ENCODE data around the gene CAB39. TPM values are rescaled to one million over a fixed set of nuclear protein-coding genes. Genes with fewer than 3 reads are reported as not detected.

Gene CAB39
- total RNA-seq, 1 donor from 2014 or later = 59.0 TPM

DNA sequence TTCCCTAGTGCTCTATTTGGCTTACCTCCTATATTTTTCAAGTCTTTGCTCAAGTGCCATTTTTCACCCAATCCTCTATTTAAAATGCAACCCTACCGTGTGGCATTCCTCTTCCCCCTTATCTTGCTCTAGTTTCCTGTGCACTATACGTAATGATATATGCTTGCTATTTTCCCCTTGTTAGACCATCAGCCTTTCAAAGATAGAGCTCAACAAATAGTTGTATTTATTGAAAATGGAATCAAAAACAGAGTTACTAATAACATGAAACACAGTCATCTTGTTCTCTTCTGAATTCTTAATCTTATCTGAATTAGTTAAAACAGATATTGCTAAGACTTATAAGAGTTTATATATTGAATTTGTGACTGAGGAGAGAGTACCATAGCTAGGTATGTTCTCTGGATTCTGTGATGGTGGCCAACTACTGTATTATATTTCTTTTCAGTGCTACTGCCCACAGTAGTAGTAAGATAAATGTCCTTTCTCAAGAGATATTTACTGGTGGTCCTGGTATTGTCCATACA lies 55.3 kb downstream of the CAB39 start:
- H2AFZ ChIP-seq (replicated peaks) = no peak overlapping the region
- H3K4me1 Mint-ChIP-seq = no peaks in the 10 kb centered on the region

DNA sequence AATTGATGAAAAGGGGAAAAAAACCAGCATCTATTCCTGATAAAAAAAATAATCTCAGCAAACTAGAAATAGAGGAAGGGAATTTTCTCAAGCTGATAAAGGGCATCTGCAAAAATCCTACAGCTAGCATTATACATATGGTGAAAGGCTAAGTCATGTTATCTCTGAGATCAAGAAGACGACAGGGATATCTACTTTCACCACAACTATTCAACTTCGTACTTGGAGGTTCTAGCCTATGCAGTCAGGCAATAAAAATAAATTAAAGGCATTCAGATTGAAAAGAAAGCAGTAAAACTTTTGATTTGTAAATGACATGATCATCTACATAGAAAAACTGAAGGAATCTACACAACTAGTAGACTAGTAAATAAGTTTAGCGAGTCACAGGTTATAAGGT lies 58.2 kb downstream of the CAB39 start:
- Mint-ChIP-seq H3K9me3 (no peaks in the 10 kb centered on the region), H3K36me3 (peaks cover 36% of the 10 kb centered on the region), H3K4me1 (no peaks in the 10 kb centered on the region), H3K27ac (no peak overlapping the region), H3K4me3 (no peak overlapping the region), H3K27me3 (ENCODE audit: insufficient read depth, low read depth) (no peaks in the 10 kb centered on the region)
- no peak overlapping the region for H3K27ac ChIP-seq
- no peaks in the 10 kb centered on the region for H3K79me2 ChIP-seq (ENCODE audit: low read depth)
- H3K4me1 ChIP-seq = no peaks in the 10 kb centered on the region
- H3K36me3 ChIP-seq = peaks cover 13% of the 10 kb centered on the region
- no peaks in the 10 kb centered on the region for H3K27me3 ChIP-seq
- H3K9ac ChIP-seq = no peak overlapping the region
- H3K4me2 ChIP-seq = no peak overlapping the region
- no peaks in the 10 kb centered on the region for H3F3A ChIP-seq (ENCODE audit: low read depth)
- H4K20me1 ChIP-seq (ENCODE audit: low read depth) = no peaks in the 10 kb centered on the region
- DNase-seq (ENCODE audit: low spot score) = no peak
- H2AFZ ChIP-seq (replicated peaks) = no peak overlapping the region
- H3K4me3 ChIP-seq = no peak overlapping the region
- TF ChIP-seq, protein P1, sequence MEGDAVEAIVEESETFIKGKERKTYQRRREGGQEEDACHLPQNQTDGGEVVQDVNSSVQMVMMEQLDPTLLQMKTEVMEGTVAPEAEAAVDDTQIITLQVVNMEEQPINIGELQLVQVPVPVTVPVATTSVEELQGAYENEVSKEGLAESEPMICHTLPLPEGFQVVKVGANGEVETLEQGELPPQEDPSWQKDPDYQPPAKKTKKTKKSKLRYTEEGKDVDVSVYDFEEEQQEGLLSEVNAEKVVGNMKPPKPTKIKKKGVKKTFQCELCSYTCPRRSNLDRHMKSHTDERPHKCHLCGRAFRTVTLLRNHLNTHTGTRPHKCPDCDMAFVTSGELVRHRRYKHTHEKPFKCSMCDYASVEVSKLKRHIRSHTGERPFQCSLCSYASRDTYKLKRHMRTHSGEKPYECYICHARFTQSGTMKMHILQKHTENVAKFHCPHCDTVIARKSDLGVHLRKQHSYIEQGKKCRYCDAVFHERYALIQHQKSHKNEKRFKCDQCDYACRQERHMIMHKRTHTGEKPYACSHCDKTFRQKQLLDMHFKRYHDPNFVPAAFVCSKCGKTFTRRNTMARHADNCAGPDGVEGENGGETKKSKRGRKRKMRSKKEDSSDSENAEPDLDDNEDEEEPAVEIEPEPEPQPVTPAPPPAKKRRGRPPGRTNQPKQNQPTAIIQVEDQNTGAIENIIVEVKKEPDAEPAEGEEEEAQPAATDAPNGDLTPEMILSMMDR (IDR thresholded peaks at IDR 0.05) = no peak
- TF ChIP-seq EZH2phosphoT487 (IDR thresholded peaks at IDR 0.05) (no peak), EZH2 (IDR thresholded peaks at IDR 0.05) (no peak)
- H3K9me3 ChIP-seq (ENCODE audit: low read depth) = no peaks in the 10 kb centered on the region

More for the DNA sequence above, 55.3 kb downstream of the CAB39 start:
- Histone ChIP-seq H3K36me3 (peaks cover 13% of the 10 kb centered on the region), H3K27me3 (no peaks in the 10 kb centered on the region), H3K9me3 (ENCODE audit: low read depth) (no peaks in the 10 kb centered on the region), H4K20me1 (ENCODE audit: low read depth) (no peaks in the 10 kb centered on the region), H3K4me1 (no peaks in the 10 kb centered on the region), H3K4me3 (no peak overlapping the region), H3K4me2 (no peak overlapping the region), H3K9ac (no peak overlapping the region), H3K79me2 (ENCODE audit: low read depth) (no peaks in the 10 kb centered on the region), H3K27ac (no peak overlapping the region), H3F3A (ENCODE audit: low read depth) (no peaks in the 10 kb centered on the region)
- no peak for TF ChIP-seq EZH2phosphoT487 (IDR thresholded peaks at IDR 0.05)
- TF ChIP-seq EZH2 (IDR thresholded peaks at IDR 0.05) = no peak
- TF ChIP-seq, protein P1 (IDR thresholded peaks at IDR 0.05) = no peak
- Mint-ChIP-seq H3K27me3 (ENCODE audit: insufficient read depth, low read depth) (no peaks in the 10 kb centered on the region), H3K4me3 (no peak overlapping the region), H3K27ac (no peak overlapping the region), H3K36me3 (peaks cover 35% of the 10 kb centered on the region), H3K9me3 (no peaks in the 10 kb centered on the region)
- DNase-seq (ENCODE audit: low spot score) = no peak

DNA sequence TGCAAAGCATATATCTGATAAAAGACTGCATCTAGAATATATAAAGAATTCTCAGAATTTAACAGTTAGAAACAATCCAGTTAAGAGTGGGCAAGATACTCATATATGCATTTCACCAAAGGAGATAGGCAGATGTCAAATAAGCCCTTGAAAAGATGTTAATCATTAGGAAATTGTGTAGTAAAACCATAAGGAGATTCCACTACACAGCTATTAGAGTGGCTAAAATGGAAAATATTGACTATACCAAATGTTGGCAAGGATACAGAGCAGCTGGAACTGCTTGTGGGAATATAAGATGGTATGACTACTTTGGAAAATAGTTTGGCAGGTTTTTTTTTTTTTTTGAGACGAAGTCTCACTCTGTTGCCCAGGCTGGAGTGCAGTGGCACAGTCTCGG lies 59.5 kb downstream of the CAB39 start:
- Histone ChIP-seq H3K4me1 (no peaks in the 10 kb centered on the region), H3K27me3 (no peaks in the 10 kb centered on the region), H3K4me3 (no peak overlapping the region), H3K27ac (no peak overlapping the region), H3K36me3 (peaks cover 13% of the 10 kb centered on the region), H2AFZ (replicated peaks) (no peak overlapping the region), H3K79me2 (ENCODE audit: low read depth) (peaks cover 4% of the 10 kb centered on the region), H4K20me1 (ENCODE audit: low read depth) (no peaks in the 10 kb centered on the region), H3K9me3 (ENCODE audit: low read depth) (no peaks in the 10 kb centered on the region), H3K4me2 (no peak overlapping the region), H3F3A (ENCODE audit: low read depth) (no peaks in the 10 kb centered on the region), H3K9ac (no peak overlapping the region)
- Mint-ChIP-seq H3K27ac (no peak overlapping the region), H3K27me3 (ENCODE audit: insufficient read depth, low read depth) (no peaks in the 10 kb centered on the region), H3K4me3 (no peak overlapping the region), H3K4me1 (no peaks in the 10 kb centered on the region), H3K36me3 (peaks cover 30% of the 10 kb centered on the region), H3K9me3 (no peaks in the 10 kb centered on the region)
- TF ChIP-seq EZH2 (IDR thresholded peaks at IDR 0.05) = no peak
- TF ChIP-seq, protein P1 (IDR thresholded peaks at IDR 0.05) = no peak
- DNase-seq (ENCODE audit: low spot score) = no peak

Measured in neural progenitor cell (in vitro differentiated cells).